Activated CD8-positive, alpha-beta T cell treated with anti-CD3 and anti-CD28 coated beads for 36 hours (primary cell): ENCODE measurements around the gene KLF9. TPM values are rescaled to one million over a fixed set of nuclear protein-coding genes. Genes with fewer than 3 reads are reported as not detected.

ENCODE experiments used
- ATAC-seq: fragments of 200-7000 bp; cut with Tn5 transposase; one replicate; pipeline ENCODE4 v1.10.0; 2021; ENCODE audit warnings: mild to moderate bottlenecking, moderate library complexity
- CTCF ChIA-PET: fragments of 350-600 bp; sonication (Branson Sonifier 250); formaldehyde crosslinking; loops from one replicate; lab custom pipeline; 2021; ENCODE audit warnings: antibody characterized with exemption; lab: Charles Lee
- POLR2A ChIA-PET: fragments of 350-600 bp; sonication (Branson Sonifier 250); formaldehyde crosslinking; loops from one replicate; lab custom pipeline; 2021; ENCODE audit warnings: antibody characterized with exemption; lab: Charles Lee
- DNase-seq: peaks from one replicate; pipeline ENCODE4 v3.0.0-alpha.2; 2020
- H3K27ac Mint-ChIP-seq: one replicate; pipeline ENCODE4 v1.8.0; 2021; ENCODE audit warnings: mild to moderate bottlenecking, mixed read lengths
- H3K27me3 Mint-ChIP-seq: one replicate; pipeline ENCODE4 v1.8.0; 2021; ENCODE audit warnings: mixed read lengths
- H3K36me3 Mint-ChIP-seq: one replicate; pipeline ENCODE4 v1.8.0; 2021; ENCODE audit warnings: low read depth, mixed read lengths
- H3K4me1 Mint-ChIP-seq: one replicate; pipeline ENCODE4 v1.8.0; 2021; ENCODE audit warnings: low read depth, mixed read lengths
- H3K4me3 Mint-ChIP-seq: one replicate; pipeline ENCODE4 v1.8.0; 2021; ENCODE audit warnings: mild to moderate bottlenecking, moderate library complexity, mixed read lengths
- H3K9me3 Mint-ChIP-seq: one replicate; pipeline ENCODE4 v1.8.0; 2021; ENCODE audit warnings: mixed read lengths
- intact Hi-C: fragments of 100-400 bp; cut with micrococcal nuclease; formaldehyde crosslinking; loops from one replicate; pipeline ENCODE4 v1.10.0; 2022
- total RNA-seq, 2 experiments: library from RNA; stranded (reverse); gene quantifications; one replicate each; pipeline ENCODE4 v1.2.3, GENCODE V29; 2021
- TF ChIP-seq, protein P1 (sequence below): fragments of 200-600 bp; IDR thresholded peaks from one replicate; pipeline ENCODE4 v1.8.0; 2022; ENCODE audit warnings: antibody characterized with exemption, mild to moderate bottlenecking

The KLF9 gene
- total RNA-seq, 2 experiments from 2014 or later, result 19.0 to 20.1 TPM

DNA sequence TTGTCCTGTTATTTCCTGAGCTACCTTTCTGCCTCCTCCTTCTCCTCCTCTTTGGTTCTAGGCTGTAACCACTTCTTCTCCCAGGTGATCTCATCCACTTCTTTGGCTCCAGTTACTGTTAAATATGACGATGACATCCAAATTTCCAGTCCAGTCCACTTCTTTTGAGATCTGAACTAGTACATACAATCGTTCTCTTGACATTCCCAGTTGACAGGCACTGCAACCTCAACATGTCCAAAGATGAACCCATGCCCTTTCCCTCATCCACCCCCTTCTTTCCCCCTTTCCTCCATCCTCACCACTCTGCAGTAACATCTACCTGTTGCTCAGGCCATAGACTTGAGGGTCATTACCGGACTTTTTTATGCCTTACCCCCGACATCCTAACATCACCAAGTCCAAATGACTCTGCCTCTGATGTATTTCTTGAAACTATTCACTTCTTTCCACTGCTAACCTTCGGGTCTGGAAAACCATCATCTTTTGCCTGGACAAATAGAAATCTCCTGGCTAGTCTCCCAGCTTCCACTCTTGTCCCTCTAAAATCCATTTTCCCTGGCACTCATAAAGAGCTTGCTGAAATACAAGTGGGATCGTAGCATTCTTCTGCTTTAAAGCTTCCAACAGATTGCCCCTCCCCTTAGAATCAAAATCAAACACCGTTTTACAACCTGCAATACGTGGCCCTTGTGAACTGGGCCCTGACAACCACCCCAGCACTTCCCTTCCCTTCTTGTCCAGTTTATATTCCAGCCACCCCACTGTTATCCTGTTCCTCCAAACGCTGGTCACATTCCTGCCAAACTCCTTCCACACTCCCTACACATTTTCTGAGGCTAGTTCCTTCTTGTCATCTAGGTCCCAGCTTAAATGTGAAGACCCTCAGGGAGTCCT is 31.5 kb downstream of the KLF9 start:
- Mint-ChIP-seq H3K9me3 (no peaks in the 10 kb centered on the region), H3K4me3 (no peak overlapping the region), H3K27me3 (no peaks in the 10 kb centered on the region), H3K4me1 (peaks cover 24% of the 10 kb centered on the region), H3K36me3 (peaks cover 31% of the 10 kb centered on the region), H3K27ac (no peak overlapping the region)
- intact Hi-C loops, result no loop called here
- CTCF ChIA-PET, result no interaction called here
- DNase-seq (no peak), ATAC-seq (no peak)
- TF ChIP-seq, protein P1, sequence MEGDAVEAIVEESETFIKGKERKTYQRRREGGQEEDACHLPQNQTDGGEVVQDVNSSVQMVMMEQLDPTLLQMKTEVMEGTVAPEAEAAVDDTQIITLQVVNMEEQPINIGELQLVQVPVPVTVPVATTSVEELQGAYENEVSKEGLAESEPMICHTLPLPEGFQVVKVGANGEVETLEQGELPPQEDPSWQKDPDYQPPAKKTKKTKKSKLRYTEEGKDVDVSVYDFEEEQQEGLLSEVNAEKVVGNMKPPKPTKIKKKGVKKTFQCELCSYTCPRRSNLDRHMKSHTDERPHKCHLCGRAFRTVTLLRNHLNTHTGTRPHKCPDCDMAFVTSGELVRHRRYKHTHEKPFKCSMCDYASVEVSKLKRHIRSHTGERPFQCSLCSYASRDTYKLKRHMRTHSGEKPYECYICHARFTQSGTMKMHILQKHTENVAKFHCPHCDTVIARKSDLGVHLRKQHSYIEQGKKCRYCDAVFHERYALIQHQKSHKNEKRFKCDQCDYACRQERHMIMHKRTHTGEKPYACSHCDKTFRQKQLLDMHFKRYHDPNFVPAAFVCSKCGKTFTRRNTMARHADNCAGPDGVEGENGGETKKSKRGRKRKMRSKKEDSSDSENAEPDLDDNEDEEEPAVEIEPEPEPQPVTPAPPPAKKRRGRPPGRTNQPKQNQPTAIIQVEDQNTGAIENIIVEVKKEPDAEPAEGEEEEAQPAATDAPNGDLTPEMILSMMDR, result no peak
- POLR2A ChIA-PET, result interaction anchor here (0.8 kb wide), 1 partner anchor 304 kb away, joined by 3 read pairs; no protein-coding TSS in a partner anchor

DNA sequence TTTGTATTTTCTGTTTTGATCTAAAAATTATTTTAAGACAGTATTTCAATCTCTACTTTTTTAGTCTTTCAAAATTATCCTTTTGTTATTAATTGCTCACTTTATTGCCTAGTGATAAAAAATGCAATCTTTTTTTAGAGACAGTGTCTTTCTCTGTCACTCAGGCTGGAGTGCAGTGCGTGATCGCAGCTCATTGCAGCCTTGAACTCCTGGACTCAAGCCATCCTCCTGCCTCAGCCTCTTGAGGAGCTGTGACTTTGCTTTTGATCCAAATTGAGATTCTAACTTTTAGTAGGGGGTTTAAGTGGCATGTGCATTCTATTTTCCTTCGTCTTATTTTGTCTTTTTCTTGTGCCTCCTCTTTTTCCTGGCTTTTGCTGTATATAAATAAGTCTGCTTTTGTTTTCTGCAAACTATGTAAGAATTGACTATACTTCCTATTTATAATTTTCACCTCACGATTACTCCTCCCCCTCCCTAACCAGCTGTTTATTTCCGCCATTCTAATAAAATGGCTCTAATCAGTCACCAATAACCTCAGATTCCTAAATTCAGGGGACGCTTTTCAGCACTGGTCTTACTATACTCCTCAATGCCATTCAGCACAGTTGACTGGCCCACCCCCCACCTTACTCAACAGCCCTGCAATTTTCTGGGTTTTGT is 32.3 kb downstream of the KLF9 start:
- POLR2A ChIA-PET, result interaction anchor here (0.6 kb wide), 1 partner anchor 149 kb away, joined by 3 read pairs; no protein-coding TSS in a partner anchor
- ATAC-seq (no peak), DNase-seq (no peak)
- CTCF ChIA-PET, result no interaction called here
- Mint-ChIP-seq H3K4me1 (peaks cover 17% of the 10 kb centered on the region), H3K4me3 (no peak overlapping the region), H3K9me3 (no peaks in the 10 kb centered on the region), H3K27me3 (no peaks in the 10 kb centered on the region), H3K27ac (no peak overlapping the region), H3K36me3 (peaks cover 25% of the 10 kb centered on the region)
- TF ChIP-seq, protein P1, result no peak
- intact Hi-C loops, result no loop called here

DNA sequence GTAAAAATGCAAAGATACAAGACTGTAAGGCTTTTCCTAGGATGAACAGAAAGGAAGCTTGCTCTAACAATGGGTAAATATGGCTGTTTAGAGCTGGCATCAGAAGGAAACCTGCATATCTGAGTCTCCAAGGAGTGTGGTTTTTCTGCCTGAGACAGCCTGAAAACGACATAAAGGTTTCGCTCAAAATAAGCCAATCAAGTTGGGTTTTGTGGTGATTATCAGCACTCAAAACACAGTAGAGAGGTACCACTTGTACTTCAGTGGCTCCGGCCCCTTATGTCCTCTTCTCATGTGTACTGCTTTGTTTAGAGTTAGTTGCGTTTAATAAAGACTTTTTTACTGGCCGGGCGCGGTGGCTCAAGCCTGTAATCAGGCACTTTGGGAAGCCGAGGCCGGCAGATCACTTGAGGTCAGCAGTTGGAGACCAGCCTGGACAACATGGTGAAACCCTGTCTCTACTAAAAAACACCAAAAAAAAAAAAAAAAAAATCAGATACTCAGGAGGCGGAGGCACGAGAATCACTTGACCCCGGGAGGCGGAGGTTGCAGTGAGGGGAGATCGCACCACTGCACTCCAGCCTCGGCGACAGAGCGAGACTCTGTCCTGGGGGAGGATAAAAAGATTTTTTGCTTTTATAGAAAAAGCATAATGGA is 39.4 kb downstream of the KLF9 start:
- ChIA-PET CTCF (interaction anchor here (0.6 kb wide), 1 partner anchor 227 kb away, joined by 3 read pairs; no protein-coding TSS in a partner anchor), POLR2A (no interaction called here)
- H3K36me3 Mint-ChIP-seq, result no peaks in the 10 kb centered on the region
- no peaks in the 10 kb centered on the region for H3K4me1 Mint-ChIP-seq
- no peak for ATAC-seq
- H3K9me3 Mint-ChIP-seq, result no peaks in the 10 kb centered on the region
- no peak for DNase-seq
- TF ChIP-seq, protein P1, result no peak
- H3K27ac Mint-ChIP-seq, result no peak overlapping the region
- H3K4me3 Mint-ChIP-seq, result no peak overlapping the region
- intact Hi-C loops, result no loop called here
- no peaks in the 10 kb centered on the region for H3K27me3 Mint-ChIP-seq

DNA sequence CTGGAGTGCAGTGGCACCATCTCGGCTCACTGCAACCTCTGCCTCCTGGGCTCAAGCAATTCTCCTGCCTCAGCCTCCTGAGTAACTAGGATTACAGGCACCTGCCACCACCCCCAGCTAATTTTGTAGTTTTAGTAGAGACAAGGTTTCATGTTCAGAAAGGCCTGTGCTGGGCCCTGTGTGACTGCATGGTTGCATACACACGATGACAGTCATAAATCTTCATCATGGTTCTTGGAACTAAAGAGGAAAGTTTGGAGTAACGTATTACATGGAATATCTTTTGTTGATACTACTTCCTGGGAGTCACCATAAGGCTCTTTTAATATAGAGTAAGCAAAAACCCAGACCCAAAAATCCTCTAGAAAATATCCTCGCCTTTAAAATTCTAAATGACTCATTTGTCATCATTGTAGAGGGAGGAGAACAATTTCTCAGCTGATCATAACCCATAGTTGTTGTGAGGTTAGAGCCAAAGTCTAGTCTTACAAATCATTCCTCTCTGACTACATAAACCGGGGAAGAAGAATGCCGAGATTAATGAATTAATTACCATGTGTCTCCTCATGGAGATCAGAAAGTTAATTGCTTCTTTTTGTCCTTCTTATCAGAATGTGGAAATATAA is 47.0 kb downstream of the KLF9 start:
- no peak overlapping the region for H3K4me3 Mint-ChIP-seq
- ChIA-PET CTCF (interaction anchor here (0.8 to 1.3 kb wide), 2 partner anchors 28 to 235 kb away, joined by 3 to 5 read pairs; no protein-coding TSS in a partner anchor), POLR2A (no interaction called here)
- no peak overlapping the region for H3K27ac Mint-ChIP-seq
- no peaks in the 10 kb centered on the region for H3K27me3 Mint-ChIP-seq
- H3K36me3 Mint-ChIP-seq, result peaks cover 5% of the 10 kb centered on the region
- intact Hi-C loops, result no loop called here
- no peaks in the 10 kb centered on the region for H3K4me1 Mint-ChIP-seq
- TF ChIP-seq, protein P1, result no peak
- H3K9me3 Mint-ChIP-seq, result no peaks in the 10 kb centered on the region
- DNase-seq (no peak), ATAC-seq (no peak)
